HCT116 (cell line): Measurements from ENCODE around the gene UBN1.

ENCODE experiments used
- CEBPB ChIP-seq: IDR thresholded peaks from 2 replicates; pipeline ENCODE4 v1.6.1; 2012; ENCODE audit warnings: low read depth
- EZH2phosphoT487 ChIP-seq: fragments of 200-600 bp; IDR thresholded peaks from 2 replicates; pipeline ENCODE4 v1.6.1; 2018; ENCODE audit warnings: antibody characterized with exemption, borderline replicate concordance
- POLR2A ChIP-seq: IDR thresholded peaks from 2 replicates; pipeline ENCODE4 v1.7.0; 2011; ENCODE audit warnings: borderline replicate concordance; ENCODE audit not compliant: insufficient read depth, insufficient read length; ENCODE audit errors: extremely low read depth
- POLR2AphosphoS5 ChIP-seq: IDR thresholded peaks from 2 replicates; pipeline ENCODE4 v1.6.1; 2011; ENCODE audit warnings: mild to moderate bottlenecking, low read depth, low read length, moderate library complexity
- YY1 ChIP-seq: IDR thresholded peaks from 2 replicates; pipeline ENCODE4 v1.6.1; 2011; ENCODE audit warnings: low read length, low read depth, moderate library complexity, mild to moderate bottlenecking; ENCODE audit not compliant: insufficient replicate concordance; ENCODE audit errors: extremely low read depth
- TF ChIP-seq, protein P1 (sequence below): IDR thresholded peaks from 2 replicates; pipeline ENCODE4 v1.6.1; 2011; ENCODE audit warnings: mild to moderate bottlenecking, low read length, moderate library complexity; ENCODE audit not compliant: insufficient replicate concordance; ENCODE audit errors: extremely low read depth
- TF ChIP-seq, protein P2 (sequence below), 3 experiments: fragments of 200-600 bp in 1 of 3; sonication (generic) in 1 of 3; IDR thresholded peaks in 2 of 3; conservative IDR thresholded peaks in 1 of 3; 2 replicates each; pipeline ENCODE4 v1.5.1; 2012 to 2017; ENCODE audit warnings: low read depth in 2 of 3, low read length in 2 of 3, antibody characterized with exemption in 1 of 3, borderline replicate concordance in 1 of 3, control low read depth in 1 of 3, mild to moderate bottlenecking in 1 of 3, mixed read lengths in 1 of 3, mixed run types in 1 of 3, moderate library complexity in 1 of 3; ENCODE audit not compliant: insufficient read depth in 1 of 3
- TF ChIP-seq, protein P3 (sequence below): IDR thresholded peaks from 2 replicates; pipeline ENCODE4 v1.6.1; 2012

DNA sequence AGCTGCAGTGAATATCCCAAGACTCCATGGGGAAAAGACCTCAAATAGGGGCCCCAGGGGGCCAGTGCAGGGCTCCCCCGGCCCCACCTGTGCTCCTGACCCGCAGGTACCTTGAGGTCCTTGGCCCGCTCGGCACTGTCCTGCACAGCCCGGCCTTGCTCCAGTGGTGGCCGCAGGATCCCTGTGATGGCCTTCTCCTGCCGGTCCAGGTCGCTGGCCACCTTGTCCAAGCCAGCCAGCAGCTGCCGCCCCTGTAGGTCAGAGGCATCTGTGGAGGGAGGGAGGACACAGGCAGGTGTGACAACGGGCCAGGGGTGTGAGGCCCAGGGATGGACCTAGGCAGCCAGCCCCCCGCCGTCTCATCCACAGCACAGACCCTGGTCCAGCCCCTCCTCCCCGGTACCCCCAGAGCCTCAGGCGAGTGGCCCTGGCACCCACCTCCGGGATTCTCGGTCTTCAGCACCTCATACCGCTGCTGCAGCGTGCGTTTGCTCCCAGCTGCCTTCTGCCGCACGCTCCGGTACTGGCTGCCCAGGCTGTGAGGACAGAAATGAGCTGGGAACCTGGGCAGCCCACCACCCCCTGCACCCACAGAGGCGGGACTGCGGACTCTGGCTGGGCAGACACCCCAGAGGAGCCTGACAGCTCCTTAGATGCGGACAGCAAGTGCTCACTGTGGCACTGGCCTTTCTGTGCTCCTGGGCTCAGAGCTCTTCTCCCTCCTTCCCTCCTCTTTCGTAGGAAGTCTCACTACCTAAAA lies 46.0 kb downstream of the UBN1 start:
- TF ChIP-seq, protein P1, sequence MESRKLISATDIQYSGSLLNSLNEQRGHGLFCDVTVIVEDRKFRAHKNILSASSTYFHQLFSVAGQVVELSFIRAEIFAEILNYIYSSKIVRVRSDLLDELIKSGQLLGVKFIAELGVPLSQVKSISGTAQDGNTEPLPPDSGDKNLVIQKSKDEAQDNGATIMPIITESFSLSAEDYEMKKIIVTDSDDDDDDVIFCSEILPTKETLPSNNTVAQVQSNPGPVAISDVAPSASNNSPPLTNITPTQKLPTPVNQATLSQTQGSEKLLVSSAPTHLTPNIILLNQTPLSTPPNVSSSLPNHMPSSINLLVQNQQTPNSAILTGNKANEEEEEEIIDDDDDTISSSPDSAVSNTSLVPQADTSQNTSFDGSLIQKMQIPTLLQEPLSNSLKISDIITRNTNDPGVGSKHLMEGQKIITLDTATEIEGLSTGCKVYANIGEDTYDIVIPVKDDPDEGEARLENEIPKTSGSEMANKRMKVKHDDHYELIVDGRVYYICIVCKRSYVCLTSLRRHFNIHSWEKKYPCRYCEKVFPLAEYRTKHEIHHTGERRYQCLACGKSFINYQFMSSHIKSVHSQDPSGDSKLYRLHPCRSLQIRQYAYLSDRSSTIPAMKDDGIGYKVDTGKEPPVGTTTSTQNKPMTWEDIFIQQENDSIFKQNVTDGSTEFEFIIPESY, result no peak
- TF ChIP-seq POLR2A (no peak), POLR2AphosphoS5 (no peak), EZH2phosphoT487 (no peak), CEBPB (no peak), YY1 (no peak)
- TF ChIP-seq, protein P2, sequence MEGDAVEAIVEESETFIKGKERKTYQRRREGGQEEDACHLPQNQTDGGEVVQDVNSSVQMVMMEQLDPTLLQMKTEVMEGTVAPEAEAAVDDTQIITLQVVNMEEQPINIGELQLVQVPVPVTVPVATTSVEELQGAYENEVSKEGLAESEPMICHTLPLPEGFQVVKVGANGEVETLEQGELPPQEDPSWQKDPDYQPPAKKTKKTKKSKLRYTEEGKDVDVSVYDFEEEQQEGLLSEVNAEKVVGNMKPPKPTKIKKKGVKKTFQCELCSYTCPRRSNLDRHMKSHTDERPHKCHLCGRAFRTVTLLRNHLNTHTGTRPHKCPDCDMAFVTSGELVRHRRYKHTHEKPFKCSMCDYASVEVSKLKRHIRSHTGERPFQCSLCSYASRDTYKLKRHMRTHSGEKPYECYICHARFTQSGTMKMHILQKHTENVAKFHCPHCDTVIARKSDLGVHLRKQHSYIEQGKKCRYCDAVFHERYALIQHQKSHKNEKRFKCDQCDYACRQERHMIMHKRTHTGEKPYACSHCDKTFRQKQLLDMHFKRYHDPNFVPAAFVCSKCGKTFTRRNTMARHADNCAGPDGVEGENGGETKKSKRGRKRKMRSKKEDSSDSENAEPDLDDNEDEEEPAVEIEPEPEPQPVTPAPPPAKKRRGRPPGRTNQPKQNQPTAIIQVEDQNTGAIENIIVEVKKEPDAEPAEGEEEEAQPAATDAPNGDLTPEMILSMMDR (IDR thresholded peaks at IDR 0.05 in 2 of 3, conservative IDR thresholded peaks at IDR 0.05 in 1 of 3; ENCODE audit: borderline replicate concordance in 1 of 3, insufficient read depth in 1 of 3, low read depth in 2 of 3, low read length in 2 of 3), result no peak
- TF ChIP-seq, protein P3, sequence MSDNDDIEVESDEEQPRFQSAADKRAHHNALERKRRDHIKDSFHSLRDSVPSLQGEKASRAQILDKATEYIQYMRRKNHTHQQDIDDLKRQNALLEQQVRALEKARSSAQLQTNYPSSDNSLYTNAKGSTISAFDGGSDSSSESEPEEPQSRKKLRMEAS, result no peak
